Measurements from ENCODE around the gene PCYT1B. TPM values are rescaled to one million over a fixed set of nuclear protein-coding genes. Genes with fewer than 3 reads are reported as not detected.
"Not testable (repeated sequence)": the region's sequence is repeated elsewhere in the genome, so short reads cannot be mapped to it uniquely, and the experiment has no call there.

Gene PCYT1B
- total RNA-seq, 2 experiments from 2014 or later = 0.14 to 0.24 TPM

DNA sequence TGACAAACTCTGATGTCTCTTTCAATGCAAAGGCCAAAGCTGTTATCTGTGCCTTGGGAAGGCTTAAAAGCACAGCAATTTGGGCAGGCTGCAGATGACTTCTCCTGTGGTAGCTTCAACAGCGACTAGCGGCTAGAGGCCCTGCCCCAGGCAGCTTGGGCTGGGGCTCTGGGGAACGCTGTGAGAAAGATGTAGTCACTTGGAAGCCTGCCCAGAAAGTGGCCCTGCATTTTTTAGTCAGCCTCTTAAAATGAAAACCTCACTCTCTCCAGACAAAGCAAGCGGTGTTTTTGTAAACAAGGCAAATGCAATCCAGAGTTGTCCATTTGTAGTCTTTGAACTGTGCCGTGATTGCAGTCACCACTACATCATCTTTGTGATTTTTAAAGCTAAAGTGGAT, 27.5 kb downstream of the PCYT1B start:
- intact Hi-C loops (cut with micrococcal nuclease) = no loop called here
- H3K27me3 Mint-ChIP-seq = no peaks in the 10 kb centered on the region
- H3K9me3 Mint-ChIP-seq = no peaks in the 10 kb centered on the region
- ChIA-PET CTCF (no interaction called here), POLR2A (no interaction called here)
- no peaks in the 10 kb centered on the region for H3K4me1 Mint-ChIP-seq (ENCODE audit: low read depth)
- no peak overlapping the region for H3K4me3 Mint-ChIP-seq
- no peak for DNase-seq
- no peak overlapping the region for H3K27ac Mint-ChIP-seq
- no peaks in the 10 kb centered on the region for H3K36me3 Mint-ChIP-seq

DNA sequence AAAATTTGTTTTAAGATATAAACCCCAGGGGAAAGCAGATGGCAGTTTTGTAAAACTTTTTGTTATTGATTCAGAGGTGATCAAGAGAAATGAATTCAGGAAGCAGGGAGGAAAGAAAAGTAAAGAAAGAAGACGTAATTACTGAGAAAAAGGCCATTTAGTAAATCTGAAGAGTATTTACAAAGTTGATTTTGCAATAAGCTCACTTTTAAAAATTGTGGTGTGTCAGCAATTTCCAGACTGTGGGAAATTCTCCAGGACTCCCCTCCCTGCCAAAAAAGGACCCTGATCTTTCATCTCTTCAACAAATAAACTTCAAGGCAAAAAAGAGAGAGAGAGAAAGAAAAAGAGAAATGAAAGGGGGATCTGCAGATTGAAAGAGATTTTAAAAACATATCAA, 36.6 kb downstream of the PCYT1B start:
- no peaks in the 10 kb centered on the region for H3K36me3 Mint-ChIP-seq
- no peak overlapping the region for H3K27ac Mint-ChIP-seq
- POLR2A ChIA-PET = no interaction called here
- H3K4me1 Mint-ChIP-seq (ENCODE audit: low read depth) = no peaks in the 10 kb centered on the region
- CTCF ChIA-PET = no interaction called here
- no peak for DNase-seq
- no peaks in the 10 kb centered on the region for H3K27me3 Mint-ChIP-seq
- no peaks in the 10 kb centered on the region for H3K9me3 Mint-ChIP-seq
- H3K4me3 Mint-ChIP-seq = no peak overlapping the region
- intact Hi-C loops (cut with micrococcal nuclease) = no loop called here

DNA sequence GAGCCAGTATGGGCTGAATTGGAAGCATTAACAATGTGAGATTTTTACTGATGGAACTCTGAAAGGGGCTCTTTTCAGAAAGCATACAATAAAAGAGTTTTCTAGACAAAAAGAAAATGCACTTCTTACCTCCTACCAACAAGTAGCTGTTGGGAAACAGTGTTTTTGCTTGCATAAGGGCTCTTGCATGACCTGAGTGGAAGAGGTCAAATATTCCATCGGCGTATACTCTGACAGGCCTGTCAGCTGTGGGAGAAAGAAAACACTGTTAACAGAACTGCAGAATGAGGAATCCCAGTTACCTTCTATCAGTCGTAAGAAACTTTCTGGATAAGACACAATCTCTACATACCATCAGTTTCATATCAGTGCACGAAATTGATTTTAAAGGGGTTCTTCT, 39.5 kb downstream of the PCYT1B start:
- no peaks in the 10 kb centered on the region for H3K4me1 Mint-ChIP-seq (ENCODE audit: low read depth)
- CTCF ChIA-PET = no interaction called here
- DNase-seq = no peak
- no peaks in the 10 kb centered on the region for H3K9me3 Mint-ChIP-seq
- POLR2A ChIA-PET = no interaction called here
- no peak overlapping the region for H3K27ac Mint-ChIP-seq
- intact Hi-C loops (cut with micrococcal nuclease) = no loop called here
- H3K36me3 Mint-ChIP-seq = no peaks in the 10 kb centered on the region
- no peak overlapping the region for H3K4me3 Mint-ChIP-seq
- peaks cover 3% of the 10 kb centered on the region for H3K27me3 Mint-ChIP-seq

DNA sequence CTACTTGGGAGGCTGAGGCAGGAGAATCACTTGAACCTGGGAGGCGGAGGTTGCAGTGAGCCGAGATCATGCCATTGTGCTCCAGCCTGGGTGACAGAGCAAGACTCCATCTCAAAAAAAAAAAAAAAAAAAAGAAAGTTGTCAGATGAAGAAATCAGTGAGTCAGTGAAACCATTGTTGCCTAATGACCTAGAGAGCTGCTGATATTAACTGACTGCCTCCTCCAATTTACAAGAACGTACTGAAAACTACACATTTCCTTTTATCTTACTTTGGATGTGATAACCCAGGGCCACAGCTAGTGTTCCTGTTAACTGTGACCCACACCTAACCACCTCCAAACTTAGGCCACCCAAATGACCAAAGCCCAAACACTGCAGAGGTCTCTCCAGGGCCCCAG, 41.2 kb downstream of the PCYT1B start:
- H3K27ac Mint-ChIP-seq; H3K4me3 Mint-ChIP-seq; H3K9me3 Mint-ChIP-seq; intact Hi-C loops (cut with micrococcal nuclease); DNase-seq; POLR2A ChIA-PET; H3K36me3 Mint-ChIP-seq; CTCF ChIA-PET; H3K27me3 Mint-ChIP-seq; H3K4me1 Mint-ChIP-seq (ENCODE audit: low read depth): not testable (repeated sequence)

DNA sequence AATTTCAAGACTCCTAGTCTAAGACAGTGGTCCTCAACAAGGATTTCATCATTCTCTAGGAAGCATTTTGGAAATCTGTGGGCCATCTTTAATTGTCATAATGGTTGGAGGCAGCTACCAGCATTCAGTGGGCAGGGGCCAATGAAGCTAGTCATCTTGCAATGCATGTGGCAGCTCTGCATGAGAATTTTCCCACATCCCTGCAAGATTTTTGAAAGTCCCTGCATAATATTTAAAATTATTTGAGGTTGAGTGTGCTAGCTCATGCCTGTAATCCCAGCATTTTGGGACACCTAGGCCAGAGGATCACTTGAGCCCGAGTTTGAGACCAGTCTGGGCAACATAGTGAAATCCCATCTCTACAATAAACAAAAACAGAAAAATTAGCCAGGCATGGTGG, 44.0 kb downstream of the PCYT1B start:
- intact Hi-C loops (cut with micrococcal nuclease) = no loop called here
- Mint-ChIP-seq H3K9me3 (no peaks in the 10 kb centered on the region), H3K4me1 (ENCODE audit: low read depth) (no peaks in the 10 kb centered on the region), H3K27ac (no peak overlapping the region), H3K4me3 (no peak overlapping the region), H3K36me3 (no peaks in the 10 kb centered on the region), H3K27me3 (peaks cover 3% of the 10 kb centered on the region)
- no peak for DNase-seq
- CTCF ChIA-PET = no interaction called here
- POLR2A ChIA-PET = no interaction called here

DNA sequence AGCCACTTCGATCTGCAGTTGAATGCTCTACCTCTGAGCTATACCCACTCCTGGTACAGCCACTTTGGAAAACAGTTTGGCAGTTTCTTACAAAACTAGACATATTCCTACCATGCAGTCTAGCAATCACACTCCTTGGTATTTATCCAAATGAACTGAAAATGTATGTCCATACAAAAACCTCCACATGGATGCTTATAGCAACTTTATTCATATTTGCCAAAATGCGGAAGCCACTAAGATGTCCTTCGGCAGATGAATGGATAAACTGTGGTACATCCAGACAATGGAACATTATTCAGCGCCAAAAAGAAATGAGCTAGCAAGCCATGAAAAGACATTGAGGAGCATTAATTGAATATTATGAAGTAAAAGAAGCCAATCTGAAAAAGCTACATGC, 45.3 kb downstream of the PCYT1B start:
- Mint-ChIP-seq H3K36me3 (no peaks in the 10 kb centered on the region), H3K4me1 (ENCODE audit: low read depth) (no peaks in the 10 kb centered on the region), H3K27me3 (peaks cover 3% of the 10 kb centered on the region), H3K9me3 (no peaks in the 10 kb centered on the region), H3K27ac (no peak overlapping the region), H3K4me3 (no peak overlapping the region)
- ChIA-PET POLR2A (no interaction called here), CTCF (no interaction called here)
- DNase-seq = no peak
- intact Hi-C loops (cut with micrococcal nuclease) = no loop called here

DNA sequence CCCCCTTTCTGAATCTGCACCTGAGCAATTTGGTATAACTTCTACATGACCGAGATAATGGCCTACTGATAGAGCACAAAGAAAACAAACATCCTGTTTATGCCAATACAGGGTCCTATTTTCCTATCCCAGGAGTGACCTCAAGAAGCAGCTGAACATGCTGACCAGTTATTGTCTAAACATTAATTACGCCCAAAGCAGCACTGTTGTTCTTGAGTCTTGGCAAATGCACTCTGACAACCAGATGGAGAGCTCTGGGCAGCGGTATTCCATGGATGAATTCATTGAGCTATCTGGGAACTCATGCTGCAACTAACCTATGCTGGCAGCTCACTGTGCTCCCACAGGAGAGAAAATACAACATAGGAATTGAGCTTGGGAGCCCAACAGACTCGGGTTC, 52.6 kb downstream of the PCYT1B start:
- Mint-ChIP-seq H3K36me3 (no peaks in the 10 kb centered on the region), H3K27me3 (no peaks in the 10 kb centered on the region), H3K9me3 (no peaks in the 10 kb centered on the region), H3K27ac (no peak overlapping the region), H3K4me3 (no peak overlapping the region), H3K4me1 (ENCODE audit: low read depth) (no peaks in the 10 kb centered on the region)
- DNase-seq = no peak
- CTCF ChIA-PET = no interaction called here
- intact Hi-C loops (cut with micrococcal nuclease) = no loop called here
- POLR2A ChIA-PET = no interaction called here

DNA sequence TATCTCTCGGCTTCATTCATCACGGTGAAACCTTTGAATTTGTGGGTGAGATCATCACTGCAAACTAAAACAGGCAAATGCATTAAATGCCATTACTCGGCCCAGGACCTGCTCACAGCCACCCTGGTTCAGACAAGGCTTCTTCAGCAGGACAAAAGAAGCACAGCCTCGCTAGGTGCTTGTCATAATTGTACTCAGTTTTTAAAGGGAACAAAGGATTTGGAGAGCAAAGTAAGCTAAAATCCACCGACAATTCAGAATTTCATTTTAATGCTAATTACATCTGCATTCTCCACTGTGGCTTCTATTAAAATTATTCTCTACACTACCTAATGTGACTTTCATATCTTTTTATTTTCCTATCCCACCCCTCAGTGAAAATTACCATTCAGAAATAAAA, 57.0 kb downstream of the PCYT1B start:
- Mint-ChIP-seq H3K4me1 (ENCODE audit: low read depth) (no peaks in the 10 kb centered on the region), H3K36me3 (no peaks in the 10 kb centered on the region), H3K9me3 (no peaks in the 10 kb centered on the region), H3K4me3 (no peak overlapping the region), H3K27ac (no peak overlapping the region), H3K27me3 (no peaks in the 10 kb centered on the region)
- DNase-seq = no peak
- CTCF ChIA-PET = no interaction called here
- intact Hi-C loops (cut with micrococcal nuclease) = no loop called here
- POLR2A ChIA-PET = no interaction called here

DNA sequence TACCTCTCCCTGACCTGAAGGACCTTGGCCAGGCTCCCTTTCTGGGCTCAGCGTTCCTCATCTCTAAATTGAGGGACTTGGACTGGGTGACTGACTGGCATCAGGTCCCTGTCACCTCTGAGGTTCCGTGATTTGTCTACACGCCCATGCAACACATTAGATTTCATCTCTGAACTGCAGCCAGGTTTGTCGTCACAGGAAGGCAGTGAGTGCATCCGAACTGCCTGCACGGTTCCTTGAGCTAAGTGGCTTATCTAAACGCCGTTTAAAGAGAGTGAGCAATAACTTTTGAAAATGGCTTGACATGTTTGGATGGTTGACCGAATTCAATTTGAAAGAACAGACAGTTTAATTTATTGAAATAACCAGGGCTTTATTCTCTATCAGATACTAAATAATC, 70.1 kb downstream of the PCYT1B start:
- intact Hi-C loops (cut with micrococcal nuclease) = no loop called here
- CTCF ChIA-PET = no interaction called here

DNA sequence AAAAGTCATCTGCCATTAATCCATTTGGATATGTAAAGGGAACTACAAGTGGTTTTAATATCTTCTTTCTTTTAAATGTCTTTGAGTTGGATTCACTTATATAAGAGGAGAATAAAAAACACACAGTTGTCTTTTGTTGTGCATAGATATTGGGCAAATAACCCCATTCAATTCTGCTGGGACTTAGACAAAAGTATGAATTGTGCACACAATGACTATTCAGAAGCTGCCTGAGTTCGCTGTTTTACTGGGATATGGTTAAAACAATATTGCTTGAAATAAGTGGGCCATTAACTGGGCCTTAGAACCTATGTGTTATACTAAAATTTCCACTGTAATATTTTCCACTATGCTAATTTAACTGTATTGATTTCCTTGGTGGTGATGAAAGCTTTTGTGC, 71.7 kb downstream of the PCYT1B start:
- ChIA-PET POLR2A (no interaction called here), CTCF (no interaction called here)
- no peaks in the 10 kb centered on the region for H3K4me1 Mint-ChIP-seq (ENCODE audit: low read depth)
- intact Hi-C loops (cut with micrococcal nuclease) = no loop called here
- no peaks in the 10 kb centered on the region for H3K27me3 Mint-ChIP-seq
- DNase-seq = no peak
- H3K27ac Mint-ChIP-seq = no peak overlapping the region
- no peaks in the 10 kb centered on the region for H3K9me3 Mint-ChIP-seq
- H3K36me3 Mint-ChIP-seq = no peaks in the 10 kb centered on the region
- H3K4me3 Mint-ChIP-seq = no peak overlapping the region

More for the DNA sequence above, 70.1 kb downstream of the PCYT1B start:
- Mint-ChIP-seq H3K4me3 (no peak overlapping the region), H3K36me3 (no peaks in the 10 kb centered on the region), H3K9me3 (no peaks in the 10 kb centered on the region), H3K27ac (no peak overlapping the region), H3K4me1 (ENCODE audit: low read depth) (no peaks in the 10 kb centered on the region), H3K27me3 (no peaks in the 10 kb centered on the region)
- POLR2A ChIA-PET = no interaction called here
- DNase-seq = no peak

DNA sequence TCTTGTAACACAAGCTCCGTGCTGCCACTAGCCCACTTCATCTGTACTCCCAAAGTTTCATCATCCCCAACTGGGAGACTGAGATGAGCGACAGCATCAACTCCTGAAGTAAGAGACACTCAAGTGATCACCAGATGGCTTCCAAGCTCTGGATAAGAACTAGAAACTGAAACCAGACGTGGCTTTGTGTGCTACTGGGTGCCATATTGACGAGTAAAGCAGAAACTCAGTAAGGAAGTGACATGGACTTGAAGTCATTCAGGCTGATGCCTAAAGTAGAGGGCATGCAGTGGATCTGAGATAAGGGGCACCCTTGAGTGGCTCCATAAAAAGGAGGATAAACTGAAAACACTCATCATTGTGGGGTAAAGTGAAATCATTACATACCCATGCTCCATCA, 72.4 kb downstream of the PCYT1B start:
- no peaks in the 10 kb centered on the region for H3K4me1 Mint-ChIP-seq (ENCODE audit: low read depth)
- H3K9me3 Mint-ChIP-seq = no peaks in the 10 kb centered on the region
- no peaks in the 10 kb centered on the region for H3K36me3 Mint-ChIP-seq
- DNase-seq = no peak
- intact Hi-C loops (cut with micrococcal nuclease) = no loop called here
- H3K27ac Mint-ChIP-seq = no peak overlapping the region
- H3K4me3 Mint-ChIP-seq = no peak overlapping the region
- ChIA-PET POLR2A (no interaction called here), CTCF (no interaction called here)
- no peaks in the 10 kb centered on the region for H3K27me3 Mint-ChIP-seq

DNA sequence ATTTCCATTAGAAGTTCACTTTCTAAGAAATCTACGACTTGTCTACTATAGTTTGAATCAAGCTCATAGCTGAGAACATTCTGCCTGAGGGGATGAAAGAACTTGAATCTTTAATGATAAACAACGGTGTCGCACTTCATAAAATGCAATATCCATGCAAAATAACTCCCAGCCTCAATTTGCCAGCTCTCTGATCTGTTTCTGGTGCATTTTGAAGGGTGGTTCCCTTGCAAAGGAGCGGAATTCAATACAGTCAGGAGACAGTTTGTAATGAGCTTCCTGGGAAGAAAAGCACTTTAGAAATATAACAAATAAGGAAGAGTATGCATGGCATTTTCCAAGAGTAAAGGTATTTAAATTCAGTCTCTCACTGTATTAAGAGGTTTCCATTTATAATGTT, 80.0 kb downstream of the PCYT1B start:
- H3K4me3 Mint-ChIP-seq = no peak overlapping the region
- H3K36me3 Mint-ChIP-seq = no peaks in the 10 kb centered on the region
- POLR2A ChIA-PET = no interaction called here
- no peak overlapping the region for H3K27ac Mint-ChIP-seq
- H3K9me3 Mint-ChIP-seq = no peaks in the 10 kb centered on the region
- no peaks in the 10 kb centered on the region for H3K4me1 Mint-ChIP-seq (ENCODE audit: low read depth)
- CTCF ChIA-PET = no interaction called here
- intact Hi-C loops (cut with micrococcal nuclease) = no loop called here
- no peak for DNase-seq
- H3K27me3 Mint-ChIP-seq = no peaks in the 10 kb centered on the region

DNA sequence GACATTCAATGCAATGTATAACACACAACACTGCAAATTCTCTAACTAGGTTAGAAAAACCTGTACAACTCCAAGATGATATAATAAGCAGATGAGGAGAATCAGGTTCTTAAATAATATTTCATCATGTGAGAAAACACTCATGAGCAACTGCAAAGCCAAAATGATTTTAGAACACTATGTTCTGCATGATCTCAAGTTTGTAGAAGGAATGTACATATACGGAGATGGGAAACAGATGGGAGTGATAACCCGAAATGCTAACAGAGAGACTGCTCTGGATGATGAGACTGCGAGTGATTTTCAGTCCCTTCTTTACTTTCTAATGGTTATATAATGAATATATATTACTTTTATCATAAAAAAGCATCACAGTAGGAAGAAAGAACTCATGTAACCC, 80.9 kb downstream of the PCYT1B start:
- intact Hi-C loops (cut with micrococcal nuclease) = no loop called here
- no peaks in the 10 kb centered on the region for H3K4me1 Mint-ChIP-seq (ENCODE audit: low read depth)
- no peaks in the 10 kb centered on the region for H3K36me3 Mint-ChIP-seq
- no peak overlapping the region for H3K4me3 Mint-ChIP-seq
- H3K27ac Mint-ChIP-seq = no peak overlapping the region
- ChIA-PET CTCF (no interaction called here), POLR2A (no interaction called here)
- H3K27me3 Mint-ChIP-seq = no peaks in the 10 kb centered on the region
- H3K9me3 Mint-ChIP-seq = no peaks in the 10 kb centered on the region
- no peak for DNase-seq

DNA sequence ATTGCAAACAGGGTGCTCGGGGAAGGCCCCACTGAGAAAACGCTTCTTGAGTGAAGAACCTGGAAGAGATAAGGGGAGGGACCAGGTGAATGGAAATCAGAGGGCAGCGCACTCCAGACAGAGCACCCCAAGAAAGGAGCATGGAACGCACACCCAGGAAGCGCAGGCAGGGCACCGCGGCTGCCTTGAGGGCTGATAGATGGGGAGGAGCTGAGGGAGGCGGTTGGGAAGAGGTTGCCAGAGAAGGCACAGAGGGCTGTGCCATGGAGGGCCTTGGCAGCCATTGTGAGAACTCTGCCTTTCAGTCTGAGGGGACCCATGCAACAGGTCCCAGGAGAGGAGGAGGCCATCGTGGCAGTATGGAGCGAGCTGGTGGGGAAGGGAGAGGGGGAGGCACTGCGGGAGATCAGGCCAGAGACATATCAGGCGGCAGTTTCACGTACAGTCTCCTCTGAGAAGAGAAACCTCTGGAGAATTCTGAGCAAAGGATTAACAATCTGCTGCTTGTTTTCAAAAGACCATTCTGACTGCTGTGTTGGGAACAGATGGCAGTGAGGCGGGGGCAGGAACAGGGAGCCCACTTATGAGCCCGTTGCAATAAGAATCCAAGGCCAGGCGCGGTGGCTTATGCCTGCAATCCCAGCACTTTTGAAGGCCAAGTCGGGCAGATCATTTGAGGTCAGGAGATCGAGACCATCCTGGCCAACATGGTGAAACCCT, 83.7 kb downstream of the PCYT1B start:
- Mint-ChIP-seq H3K27ac (no peak overlapping the region), H3K4me1 (ENCODE audit: low read depth) (no peaks in the 10 kb centered on the region), H3K27me3 (no peaks in the 10 kb centered on the region), H3K36me3 (no peaks in the 10 kb centered on the region), H3K4me3 (no peak overlapping the region), H3K9me3 (no peaks in the 10 kb centered on the region)
- DNase-seq = no peak
- ChIA-PET CTCF (interaction anchor here (1.5 kb wide), 1 partner anchor 168 kb away, joined by 5 read pairs; no protein-coding TSS in a partner anchor), POLR2A (no interaction called here)
- intact Hi-C loops (cut with micrococcal nuclease) = no loop called here
